AG10803 (cell line): ENCODE results near the gene SORBS2.

Experiments used
- DNase-seq: peaks from one replicate; pipeline ENCODE4 v3.0.0; 2010; ENCODE audit warnings: low read depth
- H3K4me3 ChIP-seq: 2 replicates; pipeline ENCODE4 v1.5.1; 2011; ENCODE audit warnings: mild to moderate bottlenecking, low read length, control low read depth
- CTCF ChIP-seq: conservative IDR thresholded peaks from 2 replicates; pipeline ENCODE4 v1.5.1; 2011; ENCODE audit warnings: mild to moderate bottlenecking, low read length, control low read depth, inconsistent platforms

Gene SORBS2

GRCh38 chr4:185800266-185800945, 11.6 kb downstream of the SORBS2 start:
- no peak for DNase-seq
- no peak overlapping the region for H3K4me3 ChIP-seq
- no peak for TF ChIP-seq CTCF

GRCh38 chr4:185799442-185799841, 12.6 kb downstream of the SORBS2 start:
- no peak for DNase-seq
- no peak for TF ChIP-seq CTCF

GRCh38 chr4:185797596-185798338, 14.2 kb downstream of the SORBS2 start:
- H3K4me3 ChIP-seq = no peak overlapping the region
- no peak for TF ChIP-seq CTCF
- DNase-seq = no peak

More at GRCh38 chr4:185799442-185799841, 12.6 kb downstream of the SORBS2 start:
- H3K4me3 ChIP-seq = no peak overlapping the region

- TF ChIP-seq CTCF = no peak
- H3K4me3 ChIP-seq = no peak overlapping the region
Measured at GRCh38 chr4:185797018-185797417, 15.0 kb downstream of the SORBS2 start.

GRCh38 chr4:185796176-185796575, 15.8 kb downstream of the SORBS2 start:
- DNase-seq = peak; percentile 49
- TF ChIP-seq CTCF = no peak

More at GRCh38 chr4:185797018-185797417, 15.0 kb downstream of the SORBS2 start:
- no peak for DNase-seq

GRCh38 chr4:185794637-185795036, 17.4 kb downstream of the SORBS2 start:
- no peak for DNase-seq
- TF ChIP-seq CTCF = no peak
- no peak overlapping the region for H3K4me3 ChIP-seq

More at GRCh38 chr4:185796176-185796575, 15.8 kb downstream of the SORBS2 start:
- H3K4me3 ChIP-seq = no peak overlapping the region

GRCh38 chr4:185793716-185794115, 18.3 kb downstream of the SORBS2 start:
- no peak overlapping the region for H3K4me3 ChIP-seq
- DNase-seq = no peak
- TF ChIP-seq CTCF = no peak
